ENCODE data around the gene NKX1-2. TPM values are rescaled to one million over a fixed set of nuclear protein-coding genes. Genes with fewer than 3 reads are reported as not detected.

The NKX1-2 gene
- total RNA-seq (not detected), polyA plus RNA-seq (ENCODE audit: insufficient read length in 6 of 6) (not detected)
- long read RNA-seq, donor 1, result 0 reads
- long read RNA-seq, donor 2, result 0 reads
- long read RNA-seq, donor 3, result 0 reads
- long read RNA-seq, donor 4, result 0 reads
- long read RNA-seq, donor 5, result 0 reads
- long read RNA-seq, donor 6, result 0 reads
- long read RNA-seq, donor 7, result 0 reads
- long read RNA-seq, donor 8, result 0 reads
- long read RNA-seq, donor 9, result 0 reads
- long read RNA-seq, donor 10, result 0 reads
- long read RNA-seq, donor 11, result 0 reads
- long read RNA-seq, donor 12, result 0 reads

GRCh38 chr10:124450012-124450782, at the start of gene NKX1-2:
NKX1-2 (minus strand) TSS chr10:124450035; CDS start chr10:124449943, 92 bp downstream.
- Histone ChIP-seq H3K27me3 (peaks cover 84 to 100% of the 10 kb centered on the region in 2 donors), H3K4me3 (no peak within 1 kb of the TSS), H3K9me3 (no peaks in the 10 kb centered on the region), H3K27ac (no peak within 1 kb of the TSS), H3K36me3 (no peaks in the 10 kb centered on the region), H3K4me1 (peaks cover 0 to 29% of the 10 kb centered on the region in 2 donors)
- TF ChIP-seq CTCF (IDR thresholded peaks at IDR 0.05), result no peak
- ATAC-seq (no peak), DNase-seq (peak in 1 of 4 donors; percentile 23)
- intact Hi-C loops (cut with DNase I), result no loop called here

GRCh38 chr10:124498056-124498455, 48.2 kb upstream of the NKX1-2 start:
- no peaks in the 10 kb centered on the region for H3K9me3 ChIP-seq
- H3K4me3 ChIP-seq, result no peak overlapping the region
- no peaks in the 10 kb centered on the region for H3K36me3 ChIP-seq
- H3K4me1 ChIP-seq, result no peaks in the 10 kb centered on the region
- ATAC-seq (no peak), DNase-seq (no peak)
- no peaks in the 10 kb centered on the region for H3K27me3 ChIP-seq
- intact Hi-C loops (cut with DNase I), result no loop called here
- no peak overlapping the region for H3K27ac ChIP-seq
- no peak for TF ChIP-seq CTCF (IDR thresholded peaks at IDR 0.05)

- no peak for DNase-seq
- TF ChIP-seq CTCF (IDR thresholded peaks at IDR 0.05), result no peak
- H3K9me3 ChIP-seq, result no peaks in the 10 kb centered on the region
- no peaks in the 10 kb centered on the region for H3K4me1 ChIP-seq
- H3K27ac ChIP-seq, result no peak overlapping the region
- no peak for ATAC-seq
- no peaks in the 10 kb centered on the region for H3K27me3 ChIP-seq
- H3K4me3 ChIP-seq, result no peak overlapping the region
- intact Hi-C loops (cut with DNase I), result no loop called here
- no peaks in the 10 kb centered on the region for H3K36me3 ChIP-seq
These were observed 47.5 kb upstream of the NKX1-2 start for GRCh38 chr10:124497196-124497881.

GRCh38 chr10:124496620-124497019, 46.8 kb upstream of the NKX1-2 start:
- ATAC-seq (no peak), DNase-seq (no peak)
- H3K9me3 ChIP-seq, result no peaks in the 10 kb centered on the region
- no peak for TF ChIP-seq CTCF (IDR thresholded peaks at IDR 0.05)
- no peak overlapping the region for H3K27ac ChIP-seq
- H3K4me1 ChIP-seq, result no peaks in the 10 kb centered on the region
- no peaks in the 10 kb centered on the region for H3K27me3 ChIP-seq
- no peak overlapping the region for H3K4me3 ChIP-seq
- no peaks in the 10 kb centered on the region for H3K36me3 ChIP-seq
- intact Hi-C loops (cut with DNase I), result no loop called here

- Histone ChIP-seq H3K27me3 (no peaks in the 10 kb centered on the region), H3K4me3 (no peak overlapping the region), H3K27ac (no peak overlapping the region), H3K9me3 (no peaks in the 10 kb centered on the region), H3K4me1 (no peaks in the 10 kb centered on the region), H3K36me3 (no peaks in the 10 kb centered on the region)
- intact Hi-C loops (cut with DNase I), result no loop called here
- no peak for DNase-seq
- ATAC-seq, result no peak
- TF ChIP-seq CTCF (IDR thresholded peaks at IDR 0.05), result no peak
These were observed 46.3 kb upstream of the NKX1-2 start for GRCh38 chr10:124496150-124496549.
